Spleen (tissue), 11 donors: Measurements from ENCODE around the gene ZNF22. TPM values are rescaled to one million over a fixed set of nuclear protein-coding genes. Genes with fewer than 3 reads are reported as not detected.
"Not testable (repeated sequence)": the region's sequence is repeated elsewhere in the genome, so short reads cannot be mapped to it uniquely, and the experiment has no call there.

ENCODE experiments used
- DNase-seq: peaks from one replicate; pipeline ENCODE4 v3.0.0-alpha.2; 2020
- H3K27ac ChIP-seq, 8 donors: fragments of 200-600 bp; sonication (generic) in 7 of 8; 1 replicate in 4 of 8; 2 replicates in 4 of 8; pipeline versions ENCODE4 v1.5.0 to v1.8.0; 2016 to 2021; ENCODE audit warnings: inconsistent platforms in 4 of 8, mild to moderate bottlenecking in 4 of 8, moderate library complexity in 1 of 8
- H3K27me3 ChIP-seq, 7 donors: fragments of 200-600 bp; sonication (generic) in 6 of 7; replicated peaks in 1 of 7; 1 replicate in 4 of 7; 2 replicates in 3 of 7; pipeline versions ENCODE4 v1.5.0 to v1.8.0; 2016 to 2021; ENCODE audit warnings: inconsistent platforms in 3 of 7, mild to moderate bottlenecking in 1 of 7
- H3K36me3 ChIP-seq, 6 donors: fragments of 200-600 bp; sonication (generic) in 5 of 6; 1 replicate in 4 of 6; 2 replicates in 2 of 6; pipeline versions ENCODE4 v1.5.0 to v1.8.0; 2016 to 2021; ENCODE audit warnings: inconsistent platforms in 2 of 6
- H3K4me1 ChIP-seq, 6 donors: fragments of 200-600 bp; sonication (generic) in 5 of 6; 1 replicate in 3 of 6; 2 replicates in 3 of 6; pipeline versions ENCODE4 v1.5.0 to v1.8.0; 2016 to 2021; ENCODE audit warnings: inconsistent platforms in 3 of 6
- H3K4me3 ChIP-seq, 8 donors: fragments of 200-600 bp; sonication (generic) in 7 of 8; 1 replicate in 4 of 8; 2 replicates in 4 of 8; pipeline versions ENCODE4 v1.5.0 to v1.8.0; 2016 to 2021; ENCODE audit warnings: inconsistent platforms in 4 of 8, mild to moderate bottlenecking in 4 of 8, moderate library complexity in 2 of 8
- H3K9me3 ChIP-seq, 8 donors: fragments of 200-600 bp; sonication (generic) in 7 of 8; 1 replicate in 4 of 8; 2 replicates in 4 of 8; pipeline versions ENCODE4 v1.5.0 to v1.8.0; 2016 to 2021; ENCODE audit warnings: inconsistent platforms in 4 of 8
- POLR2A ChIP-seq, 3 donors: fragments of 450-650 bp; IDR thresholded peaks; one replicate each; pipeline ENCODE4 v1.5.1; 2017; ENCODE audit warnings: antibody characterized with exemption in 3 of 3, mild to moderate bottlenecking in 1 of 3
- POLR2AphosphoS5 ChIP-seq, 3 donors: sonication (generic); formaldehyde crosslinking; IDR thresholded peaks; one replicate each; pipeline ENCODE4 v1.5.1; 2017; ENCODE audit warnings: antibody characterized with exemption in 3 of 3
- WGBS, 5 donors: extraction: QIAGEN DNeasy Blood & Tissue Kit in 3 of 5; methylation state at CpG; one replicate each; pipeline versions ENCODE4 v1.1.5 to v1.1.7; 2013 to 2018; 5-methylcytosine and 5-hydroxymethylcytosine counted together
- intact Hi-C: fragments of 100-400 bp; cut with DNase I; formaldehyde crosslinking; loops from one replicate; pipeline ENCODE4 v1.15.0; 2023; ENCODE audit warnings: low total_unique reads
- polyA plus RNA-seq, 3 donors: library from polyadenylated mRNA; stranded (reverse); fragments of 200-250 nt; gene quantifications; one replicate each; pipeline ENCODE4 v1.2.1, GENCODE V29; 2013
- total RNA-seq, 7 donors: library from RNA; depleted of rRNA in 3 of 7; stranded (reverse); fragments of >200 nt in 3 of 7; fragmentation: NEBNext Ultra II Directional in 4 of 7; extraction: Animal tissue kit (Norgen Biotek cat#: 25700) in 4 of 7; gene quantifications; one replicate each; pipeline versions ENCODE4 v1.1.0 to v1.2.1, GENCODE V29; 2016 to 2021
- TF ChIP-seq, protein P1 (sequence below), 11 experiments: fragments of 200-600 bp in 7 of 11; fragments of 450-650 bp in 4 of 11; sonication (generic) in 4 of 11; IDR thresholded peaks in 8 of 11; conservative IDR thresholded peaks in 3 of 11; 1 replicate in 7 of 11; 2 replicates in 4 of 11; pipeline versions ENCODE4 v1.4.0 to v1.8.0; 2016 to 2021; ENCODE audit warnings: antibody characterized with exemption in 11 of 11, inconsistent platforms in 4 of 11, mild to moderate bottlenecking in 1 of 11
- donor health status: healthy with polysubstance abuse.
- donor health status: DM: no; HTN: no; CAD: no; lungs with moderate emphysema.
- donor health status: DM: no; HTN: no; CAD: no.
- donor health status: Bipolar disorder and iron deficiency.
- donor health status: healthy.
- donor health status: DM: no; HTN: no; CAD: no.
- donor health status: DM: yes; HTN: yes; CAD: no.

ZNF22 gene
- total and polyA plus RNA-seq, 10 donors: 22.7 to 33.6 (median 26.0) TPM

DNA sequence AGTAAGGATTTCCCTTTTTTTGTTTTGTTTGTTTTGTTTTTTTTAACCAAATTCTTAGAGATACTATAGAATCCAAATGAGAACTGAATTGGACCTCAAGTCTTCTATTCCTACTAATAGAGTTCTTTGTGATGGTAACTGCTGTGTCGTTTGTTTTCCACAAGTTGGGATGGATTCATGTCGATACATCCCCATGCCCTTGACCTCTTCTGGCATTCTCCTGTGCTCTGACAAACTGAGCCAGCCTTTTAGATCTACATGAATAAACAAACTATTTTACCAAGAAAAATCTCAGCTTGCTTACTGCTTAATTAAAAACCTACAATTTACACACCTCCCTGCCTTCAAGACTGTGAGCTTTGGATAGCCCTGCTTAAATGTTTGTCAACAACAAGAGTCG, 3.9 kb downstream of the ZNF22 start:
- 66 to 80% (median 75%) methylated on average over 3 of the region's 3 CpGs for WGBS, 5 donors
- DNase-seq: no peak
- intact Hi-C loops: no loop called here
- Histone ChIP-seq H3K9me3 (peaks cover 0 to 31% (median 18%) of the 10 kb centered on the region in 8 donors), H3K27me3 (no peaks in the 10 kb centered on the region), H3K36me3 (peaks cover 0 to 32% (median 18%) of the 10 kb centered on the region in 6 donors), H3K4me3 (no peak overlapping the region), H3K27ac (peak overlapping the region in 2 of 8 donors; percentile 14 to 23), H3K4me1 (peaks cover 17 to 70% (median 45%) of the 10 kb centered on the region in 6 donors)
- TF ChIP-seq POLR2AphosphoS5 (IDR thresholded peaks at IDR 0.05) (no peak), POLR2A (IDR thresholded peaks at IDR 0.05) (no peak)
- TF ChIP-seq, protein P1, sequence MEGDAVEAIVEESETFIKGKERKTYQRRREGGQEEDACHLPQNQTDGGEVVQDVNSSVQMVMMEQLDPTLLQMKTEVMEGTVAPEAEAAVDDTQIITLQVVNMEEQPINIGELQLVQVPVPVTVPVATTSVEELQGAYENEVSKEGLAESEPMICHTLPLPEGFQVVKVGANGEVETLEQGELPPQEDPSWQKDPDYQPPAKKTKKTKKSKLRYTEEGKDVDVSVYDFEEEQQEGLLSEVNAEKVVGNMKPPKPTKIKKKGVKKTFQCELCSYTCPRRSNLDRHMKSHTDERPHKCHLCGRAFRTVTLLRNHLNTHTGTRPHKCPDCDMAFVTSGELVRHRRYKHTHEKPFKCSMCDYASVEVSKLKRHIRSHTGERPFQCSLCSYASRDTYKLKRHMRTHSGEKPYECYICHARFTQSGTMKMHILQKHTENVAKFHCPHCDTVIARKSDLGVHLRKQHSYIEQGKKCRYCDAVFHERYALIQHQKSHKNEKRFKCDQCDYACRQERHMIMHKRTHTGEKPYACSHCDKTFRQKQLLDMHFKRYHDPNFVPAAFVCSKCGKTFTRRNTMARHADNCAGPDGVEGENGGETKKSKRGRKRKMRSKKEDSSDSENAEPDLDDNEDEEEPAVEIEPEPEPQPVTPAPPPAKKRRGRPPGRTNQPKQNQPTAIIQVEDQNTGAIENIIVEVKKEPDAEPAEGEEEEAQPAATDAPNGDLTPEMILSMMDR (IDR thresholded peaks at IDR 0.05 in 8 of 11, conservative IDR thresholded peaks at IDR 0.05 in 3 of 11): no peak

DNA sequence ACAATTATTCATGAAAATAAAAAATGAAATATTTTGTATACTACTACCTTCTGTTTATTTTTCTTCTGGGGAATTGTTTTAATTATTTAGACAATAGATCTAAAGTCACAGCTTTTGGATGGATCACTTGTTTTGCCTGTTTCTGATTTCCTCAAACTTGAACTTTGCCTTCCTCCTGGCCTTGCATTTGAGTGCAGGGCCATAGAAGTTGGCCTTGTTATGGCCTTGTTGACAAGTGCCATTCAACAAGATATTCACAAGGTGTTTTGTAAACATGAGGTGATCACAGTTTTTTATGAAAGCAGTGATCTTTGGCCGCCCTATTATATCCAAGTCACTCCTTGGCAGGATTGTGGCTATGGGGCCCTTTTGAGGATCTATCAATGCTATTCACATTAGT, 4.6 kb downstream of the ZNF22 start:
- H3K36me3 ChIP-seq: peaks cover 0 to 32% (median 18%) of the 10 kb centered on the region in 6 donors
- intact Hi-C loops: no loop called here
- DNase-seq: no peak

DNA sequence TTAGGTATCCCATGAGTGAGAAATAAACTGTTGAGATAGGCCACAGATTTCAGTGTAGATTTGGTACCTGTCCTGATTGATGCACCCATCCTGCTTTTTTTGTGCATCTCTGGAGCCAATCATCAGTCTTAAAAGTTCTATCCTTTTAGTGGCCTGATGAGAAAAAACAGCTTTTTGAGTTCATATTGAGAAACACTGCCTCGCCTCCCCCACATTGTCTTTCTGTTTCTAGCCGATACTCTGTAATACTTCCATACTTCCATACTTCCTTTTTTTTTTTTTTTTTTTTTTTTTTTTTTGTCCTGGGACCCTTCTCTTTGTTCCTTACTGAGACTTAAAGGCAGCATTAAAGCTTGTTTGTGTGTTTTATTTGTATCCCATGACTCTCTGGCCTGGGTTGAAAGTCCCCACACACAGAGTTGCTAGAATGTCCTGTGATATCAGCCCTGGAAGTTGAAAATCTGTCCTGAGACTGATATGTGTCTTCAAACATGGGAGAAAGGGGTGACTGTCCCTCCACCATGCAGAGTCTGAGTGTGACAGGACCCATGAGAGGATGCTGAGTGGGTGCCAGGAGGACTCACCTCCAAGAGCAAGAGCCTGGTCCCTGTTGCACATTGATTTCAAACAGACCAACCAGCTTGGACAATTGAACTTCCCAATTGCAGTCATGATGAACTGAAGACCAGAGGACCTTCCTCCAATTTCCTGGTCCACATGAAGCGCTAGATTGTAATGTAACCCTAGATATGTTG, 5.7 kb downstream of the ZNF22 start:
- Histone ChIP-seq H3K4me3 (no peak overlapping the region), H3K4me1 (peaks cover 12 to 57% (median 37%) of the 10 kb centered on the region in 6 donors), H3K27ac (peak overlapping the region in 1 of 8 donors; percentile 23), H3K27me3 (no peaks in the 10 kb centered on the region), H3K9me3 (peaks cover 0 to 31% (median 18%) of the 10 kb centered on the region in 8 donors), H3K36me3 (peaks cover 0 to 32% (median 18%) of the 10 kb centered on the region in 6 donors)
- intact Hi-C loops: no loop called here
- DNase-seq: no peak
- 62 to 92% (median 79%) methylated on average over 3 of the region's 3 CpGs for WGBS, 5 donors
- TF ChIP-seq POLR2A (IDR thresholded peaks at IDR 0.05): no peak
- no peak for TF ChIP-seq POLR2AphosphoS5 (IDR thresholded peaks at IDR 0.05)
- TF ChIP-seq, protein P1 (IDR thresholded peaks at IDR 0.05 in 8 of 11, conservative IDR thresholded peaks at IDR 0.05 in 3 of 11): no peak

More for the DNA sequence above, 4.6 kb downstream of the ZNF22 start:
- Histone ChIP-seq H3K9me3 (peaks cover 0 to 31% (median 18%) of the 10 kb centered on the region in 8 donors), H3K27ac (peak overlapping the region in 1 of 8 donors; percentile 23), H3K27me3 (no peaks in the 10 kb centered on the region), H3K4me3 (no peak overlapping the region), H3K4me1 (peaks cover 12 to 64% (median 41%) of the 10 kb centered on the region in 6 donors)
- TF ChIP-seq POLR2A (IDR thresholded peaks at IDR 0.05) (no peak), POLR2AphosphoS5 (IDR thresholded peaks at IDR 0.05) (no peak)
- TF ChIP-seq, protein P1 (IDR thresholded peaks at IDR 0.05 in 8 of 11, conservative IDR thresholded peaks at IDR 0.05 in 3 of 11): no peak
- WGBS, 5 donors: 90 to 100% (median 96%) methylated on average over 1 of the region's 1 CpG

DNA sequence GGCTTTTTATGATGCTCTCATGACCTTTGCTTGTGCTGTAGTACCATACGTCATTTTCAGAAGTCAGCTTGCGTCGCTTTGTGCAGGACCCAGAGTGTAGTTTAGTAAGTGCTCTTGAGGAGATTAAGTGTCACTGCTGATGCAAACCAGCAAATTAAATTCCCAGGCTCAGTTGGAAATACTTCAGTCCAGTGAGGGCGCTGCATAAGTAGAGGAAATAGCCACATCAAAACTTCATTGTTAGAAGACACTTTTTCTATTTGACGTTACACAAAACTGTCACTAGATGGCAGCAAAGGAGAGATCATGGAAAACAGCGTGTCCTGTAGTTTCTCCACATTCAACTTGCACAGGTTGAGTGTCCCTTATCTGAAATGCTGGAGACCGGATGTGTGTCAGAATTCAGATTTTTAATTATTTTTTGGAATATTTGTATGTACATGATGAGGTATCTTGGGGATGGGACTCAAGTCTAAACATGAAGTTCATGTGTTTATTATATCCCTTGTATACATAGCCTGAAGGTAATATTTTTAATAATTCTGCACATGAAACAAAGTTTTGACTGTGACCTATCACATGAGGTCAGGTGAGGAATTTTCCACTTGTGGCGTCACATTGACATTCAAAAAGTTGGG, 7.9 kb downstream of the ZNF22 start:
- Histone ChIP-seq H3K27me3 (no peaks in the 10 kb centered on the region), H3K4me1 (peaks cover 3 to 36% (median 22%) of the 10 kb centered on the region in 6 donors), H3K36me3 (peaks cover 0 to 23% (median 13%) of the 10 kb centered on the region in 6 donors), H3K4me3 (no peak overlapping the region), H3K9me3 (peaks cover 0 to 19% (median 9%) of the 10 kb centered on the region in 8 donors), H3K27ac (no peak overlapping the region)
- peak in 1 of 3 donors; percentile 23 for TF ChIP-seq POLR2AphosphoS5 (IDR thresholded peaks at IDR 0.05)
- TF ChIP-seq, protein P1 (IDR thresholded peaks at IDR 0.05 in 8 of 11, conservative IDR thresholded peaks at IDR 0.05 in 3 of 11): peak; percentile 47 to 80 (median 72)
- TF ChIP-seq POLR2A (IDR thresholded peaks at IDR 0.05): no peak
- 15 to 23% (median 19%) methylated on average over 8 of the region's 8 CpGs for WGBS, 5 donors
- intact Hi-C loops: no loop called here
- DNase-seq: no peak

DNA sequence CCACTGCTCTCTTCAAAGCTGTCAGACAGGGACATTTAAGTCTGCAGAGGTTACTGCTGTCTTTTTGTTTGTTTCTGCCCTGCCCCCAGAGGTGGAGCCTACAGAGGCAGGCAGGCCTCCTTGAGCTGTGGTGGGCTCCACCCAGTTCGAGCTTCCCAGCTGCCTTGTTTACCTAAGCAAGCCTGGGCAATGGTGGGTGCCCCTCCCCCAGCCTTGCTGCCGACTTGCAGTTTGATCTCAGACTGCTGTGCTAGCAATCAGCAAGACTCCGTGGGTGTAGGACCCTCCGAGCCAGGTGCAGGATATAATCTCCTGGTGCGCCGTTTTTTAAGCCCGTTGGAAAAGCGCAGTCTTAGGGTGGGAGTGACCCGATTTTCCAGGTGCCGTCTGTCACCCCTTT, 13.8 kb downstream of the ZNF22 start:
- WGBS, 5 donors: 81 to 91% (median 85%) methylated on average over 7 to 10 of the region's 10 CpGs

More for the DNA sequence above, 13.8 kb downstream of the ZNF22 start:
- DNase-seq, H3K36me3 ChIP-seq, H3K4me3 ChIP-seq, H3K27ac ChIP-seq, intact Hi-C loops, H3K4me1 ChIP-seq, H3K27me3 ChIP-seq, H3K9me3 ChIP-seq: not testable (repeated sequence)
